SHP77 treated with DMSO at 0.1 percent for 48 hours (cell line): Measurements from ENCODE around the gene WIPF2.

Experiments used
- DNase-seq: peaks from one replicate; lab custom pipeline; 2025; lab: John Stamatoyannopoulos, UW

Gene WIPF2

GRCh38 chr17:40218740-40219593 is at the start of gene WIPF2:
TSS of gene WIPF2 (plus strand) at chr17:40219304. CDS start at chr17:40256460, 37,156 bp downstream.
- DNase-seq: peak; percentile 90

GRCh38 chr17:40170325-40170724 is 48.8 kb upstream of the WIPF2 start:
- no peak for DNase-seq

- DNase-seq: no peak
These were observed 47.4 kb upstream of the WIPF2 start for GRCh38 chr17:40171750-40172149.

- no peak for DNase-seq
These were observed 45.9 kb upstream of the WIPF2 start for GRCh38 chr17:40173091-40173777.

GRCh38 chr17:40173778-40174135 is 45.3 kb upstream of the WIPF2 start:
- no peak for DNase-seq

- DNase-seq: no peak
These were observed 44.6 kb upstream of the WIPF2 start for GRCh38 chr17:40174514-40174913.

- no peak for DNase-seq
These were observed 43.0 kb upstream of the WIPF2 start for GRCh38 chr17:40175928-40176753.

- no peak for DNase-seq
These were observed 42.4 kb upstream of the WIPF2 start for GRCh38 chr17:40176754-40177110.

- DNase-seq: peak; percentile 44
These were observed 41.7 kb upstream of the WIPF2 start, which contains the start of gene RAPGEFL1 for GRCh38 chr17:40177275-40177874. TSS of gene RAPGEFL1 (plus strand) at chr17:40177470. CDS start at chr17:40177862, 392 bp downstream.

GRCh38 chr17:40178021-40178601 is 41.0 kb upstream of the WIPF2 start:
- DNase-seq: no peak

GRCh38 chr17:40178660-40179059 is 40.4 kb upstream of the WIPF2 start:
- no peak for DNase-seq

- DNase-seq: no peak
These were observed 39.0 kb upstream of the WIPF2 start for GRCh38 chr17:40179923-40180659.

- no peak for DNase-seq
These were observed 38.4 kb upstream of the WIPF2 start for GRCh38 chr17:40180694-40181093.

- no peak for DNase-seq
These were observed 37.9 kb upstream of the WIPF2 start for GRCh38 chr17:40181205-40181604.

GRCh38 chr17:40182606-40183005 is 36.5 kb upstream of the WIPF2 start:
- DNase-seq: no peak

GRCh38 chr17:40187238-40187637 is 31.9 kb upstream of the WIPF2 start:
- no peak for DNase-seq

- no peak for DNase-seq
These were observed 30.4 kb upstream of the WIPF2 start for GRCh38 chr17:40188694-40189093.

- peak; percentile 41 for DNase-seq
These were observed 28.7 kb upstream of the WIPF2 start for GRCh38 chr17:40190197-40191021.

- DNase-seq: peak; percentile 46
These were observed 27.6 kb upstream of the WIPF2 start for GRCh38 chr17:40191237-40192208.
